CD4-positive, alpha-beta T cell treated with Interleukin-4 for 1 hour (primary cell): ENCODE results near the gene GALNT9.
"Not testable (repeated sequence)": the region's sequence is repeated elsewhere in the genome, so short reads cannot be mapped to it uniquely, and the experiment has no call there.

Experiments used
- DNase-seq, 2 donors: peaks; one replicate each; pipeline ENCODE4 v3.0.0-alpha.2; 2020 to 2022

The GALNT9 gene

GRCh38 chr12:132210223-132211055 lies 119.0 kb downstream of the GALNT9 start:
- DNase-seq, result no peak

DNA sequence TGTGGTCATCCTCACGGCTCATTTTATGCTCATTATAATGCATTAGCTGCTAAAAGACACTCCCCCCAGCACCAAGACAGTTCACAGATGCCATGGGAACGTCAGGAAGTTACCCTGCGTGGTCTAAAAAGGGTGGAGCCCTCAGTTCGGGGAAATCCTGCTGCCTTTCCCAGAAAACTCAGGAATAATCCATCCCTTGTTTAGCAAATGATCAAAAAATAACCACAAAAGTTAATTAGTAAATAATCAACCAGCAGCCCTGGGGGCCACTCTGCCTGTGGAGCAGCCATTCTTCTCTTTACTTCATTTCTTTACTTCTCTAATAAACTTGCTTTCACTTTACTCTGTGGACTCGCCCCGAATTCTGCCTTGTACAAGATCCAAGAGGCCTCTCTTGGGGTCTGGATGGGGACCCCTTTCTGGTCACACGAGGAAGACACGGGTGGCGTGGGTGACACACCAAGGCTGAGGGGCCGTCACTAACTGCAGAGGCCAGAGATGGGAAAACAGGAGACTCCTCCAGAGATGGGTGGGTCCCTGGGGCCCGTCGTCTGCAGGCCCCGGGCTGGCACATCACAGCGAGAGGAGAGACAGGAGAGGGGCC lies 119.7 kb downstream of the GALNT9 start:
- no peak for DNase-seq

DNA sequence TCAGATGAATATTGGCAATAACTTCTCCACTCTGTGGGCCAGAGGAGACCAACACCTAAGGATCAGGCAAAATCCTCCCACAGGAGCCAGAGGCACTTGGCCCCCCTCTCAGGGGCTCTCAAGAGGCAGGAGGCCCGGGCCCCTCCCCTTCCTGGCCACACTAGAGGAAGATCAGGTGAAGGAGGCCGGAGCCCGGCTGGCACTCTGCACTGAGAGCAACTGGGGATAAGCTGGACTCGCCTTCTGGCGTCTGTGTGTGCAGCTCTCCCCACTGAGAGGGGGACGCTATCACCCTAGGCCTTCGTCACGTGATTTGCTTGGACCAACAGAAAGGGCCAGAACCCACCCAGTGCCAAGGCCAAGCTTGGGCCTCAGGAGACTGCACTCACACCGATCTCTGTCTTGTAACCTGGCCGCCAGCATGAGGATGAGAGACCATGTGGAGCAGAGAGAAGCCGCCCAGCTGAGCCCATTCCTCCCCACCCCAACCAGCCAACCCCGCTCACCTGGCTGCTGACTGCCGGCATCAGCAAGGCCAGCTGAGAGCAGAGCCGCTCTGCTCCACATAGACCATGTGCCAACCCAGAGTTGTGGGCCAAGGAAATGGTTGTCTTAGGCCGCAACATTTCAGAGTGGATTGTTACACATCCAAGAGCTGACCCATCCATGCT lies 121.1 kb downstream of the GALNT9 start:
- no peak for DNase-seq

GRCh38 chr12:132207083-132207775 lies 122.2 kb downstream of the GALNT9 start:
- DNase-seq, result no peak

GRCh38 chr12:132206046-132206434 lies 123.3 kb downstream of the GALNT9 start:
- no peak for DNase-seq

GRCh38 chr12:132205271-132206045 lies 123.9 kb downstream of the GALNT9 start:
- no peak for DNase-seq

GRCh38 chr12:132204793-132205270 lies 124.6 kb downstream of the GALNT9 start:
- DNase-seq, result no peak

DNA sequence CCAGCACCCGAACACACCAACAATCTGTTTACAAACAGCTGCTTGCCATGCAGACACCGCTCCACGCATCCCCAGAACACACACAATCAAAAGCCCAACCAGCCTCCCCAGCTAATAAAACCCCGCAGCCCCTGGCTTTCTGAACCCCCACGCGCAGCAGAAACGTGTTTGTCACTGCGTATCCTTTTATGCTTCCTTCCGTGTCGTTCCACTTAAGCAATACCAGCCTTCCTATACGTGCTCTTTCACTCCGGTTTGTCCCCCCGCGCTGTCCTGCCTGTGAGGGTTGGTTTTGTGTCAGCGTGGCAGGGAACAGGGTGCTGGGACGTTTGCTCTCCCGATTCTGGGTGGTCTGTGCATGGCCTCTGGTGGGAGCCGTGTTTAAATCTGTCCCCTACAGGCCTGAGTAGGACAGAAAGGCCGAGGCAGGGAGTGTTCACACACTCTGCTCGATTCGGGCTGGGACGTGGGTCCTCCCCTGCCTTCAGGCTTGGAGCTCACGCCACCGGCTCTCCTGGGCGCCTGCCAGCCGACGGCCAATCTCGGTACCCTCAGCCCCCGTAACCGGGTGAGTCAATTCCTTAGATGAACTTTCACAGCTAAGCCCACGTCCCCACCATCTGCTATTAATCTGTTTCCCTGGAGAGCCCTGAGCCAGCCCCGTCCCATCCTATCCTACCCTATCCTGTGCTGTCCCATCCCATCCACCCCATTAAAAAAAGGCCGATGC lies 125.2 kb downstream of the GALNT9 start:
- DNase-seq, result no peak

GRCh38 chr12:132202929-132203721 lies 126.3 kb downstream of the GALNT9 start:
- DNase-seq, result no peak

DNA sequence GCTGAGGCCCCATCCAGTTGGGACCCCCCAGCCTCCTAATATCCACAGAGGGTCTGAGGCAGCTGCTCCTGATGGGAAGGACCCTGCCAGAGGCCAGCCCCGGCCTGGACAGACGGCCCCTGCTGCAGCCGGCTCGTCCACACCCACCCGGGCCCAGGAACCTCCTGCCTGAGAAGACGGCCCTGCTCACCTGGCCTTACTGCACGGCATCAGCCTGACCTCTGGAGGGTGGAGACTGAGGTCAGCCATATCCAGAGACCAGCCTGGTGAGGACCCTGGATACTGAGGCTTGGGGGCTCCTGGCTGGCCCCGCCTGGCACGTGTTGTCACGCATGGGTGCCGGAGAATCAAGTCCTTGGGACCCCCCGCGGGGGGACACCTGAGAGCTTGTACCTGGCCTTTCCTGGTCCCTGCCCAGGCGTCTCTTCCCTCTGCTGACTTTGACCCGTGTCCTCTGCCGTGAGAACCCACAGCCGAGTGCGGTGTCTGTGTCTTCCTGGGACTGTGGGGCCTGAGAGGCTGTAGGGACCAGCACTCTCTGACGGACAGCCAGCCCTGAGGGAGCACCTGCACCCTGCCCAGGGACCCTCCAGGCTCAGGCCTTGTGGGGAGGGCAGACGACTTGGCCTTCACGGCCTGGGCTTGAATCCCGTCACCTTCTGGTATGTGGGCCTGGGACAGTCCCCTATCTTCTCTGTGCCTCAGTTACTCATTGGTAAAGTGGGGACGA lies 127.8 kb downstream of the GALNT9 start:
- DNase-seq, result no peak

- no peak for DNase-seq
Observed at GRCh38 chr12:132200800-132201199, 128.6 kb downstream of the GALNT9 start.

DNA sequence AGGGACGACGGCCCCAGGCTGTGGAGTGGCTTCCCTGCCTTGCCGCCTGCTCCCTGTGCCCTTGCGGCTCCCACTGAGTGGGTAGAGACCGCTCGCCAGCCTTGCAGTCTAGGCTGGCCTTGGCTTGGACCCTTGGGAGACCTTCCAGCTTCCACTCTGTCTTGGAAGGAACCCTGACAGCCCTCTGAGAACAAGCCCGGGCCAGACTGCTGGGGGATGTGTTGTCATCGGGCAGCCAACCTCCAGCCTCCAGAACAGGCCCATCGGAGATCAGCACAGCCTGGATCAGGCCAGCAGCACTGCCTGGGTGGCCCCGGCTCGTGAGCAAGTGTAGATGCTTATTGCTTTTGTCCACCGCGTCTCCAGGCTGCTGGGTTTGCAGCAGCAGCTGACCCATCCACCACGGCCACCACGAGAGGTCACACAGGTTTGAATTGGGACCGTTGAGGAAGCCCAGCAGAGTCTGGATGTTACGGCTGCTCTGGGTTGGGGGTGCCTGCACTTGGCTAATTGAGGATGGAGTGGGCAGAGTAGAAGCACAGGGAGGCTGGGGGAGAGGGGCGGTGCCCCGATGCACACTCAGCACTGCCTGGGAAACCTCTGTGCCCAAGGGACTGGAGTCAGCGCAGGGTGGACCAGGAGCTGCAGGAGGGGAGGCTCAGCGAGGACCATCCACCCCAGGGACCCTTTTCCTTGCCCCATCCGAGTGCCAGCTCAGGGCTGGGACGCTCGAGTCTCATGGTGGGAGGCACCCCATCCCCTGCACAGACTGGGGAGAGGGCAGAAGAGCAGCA lies 129.7 kb downstream of the GALNT9 start:
- DNase-seq, result no peak

- DNase-seq, result no peak
Observed at GRCh38 chr12:132199101-132199500, 130.3 kb downstream of the GALNT9 start.

DNA sequence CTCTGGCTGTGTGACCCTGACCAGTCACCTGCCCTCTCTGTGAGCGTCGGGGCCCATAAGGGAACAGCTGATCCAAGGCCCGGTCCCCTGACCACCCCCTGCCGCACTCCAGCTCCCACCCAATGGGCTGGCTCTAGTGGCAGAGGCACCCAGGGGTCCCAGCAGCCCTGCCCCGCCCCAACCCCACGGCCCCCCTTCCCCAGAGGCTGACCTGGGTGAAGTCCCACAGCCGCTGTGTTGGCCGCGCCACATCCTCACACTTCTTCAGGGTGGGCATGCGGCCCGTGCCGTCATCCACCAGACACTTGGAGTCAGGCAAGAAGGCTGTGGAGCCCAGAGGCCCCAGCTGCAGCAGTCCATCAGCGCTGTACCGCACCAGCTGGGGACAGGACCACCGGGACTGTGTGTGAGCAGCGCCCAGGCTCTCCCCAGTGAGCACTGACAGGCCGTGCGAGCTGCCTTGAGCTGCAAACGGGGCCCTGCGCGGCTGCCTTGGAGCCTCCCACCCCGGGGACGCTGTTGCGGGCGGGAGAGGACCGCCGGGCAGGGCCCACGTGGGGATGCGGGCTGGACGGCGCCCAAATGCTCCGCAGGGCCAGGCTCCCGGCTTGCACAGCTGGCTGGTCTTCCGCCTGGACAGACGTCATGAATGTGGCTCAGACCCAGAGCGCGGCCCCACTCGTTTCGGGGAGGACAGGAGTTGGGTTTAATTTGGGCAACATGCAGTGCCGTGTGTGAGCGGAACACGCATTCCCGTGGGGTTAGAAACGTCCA lies 131.6 kb downstream of the GALNT9 start:
- DNase-seq, result no peak

DNA sequence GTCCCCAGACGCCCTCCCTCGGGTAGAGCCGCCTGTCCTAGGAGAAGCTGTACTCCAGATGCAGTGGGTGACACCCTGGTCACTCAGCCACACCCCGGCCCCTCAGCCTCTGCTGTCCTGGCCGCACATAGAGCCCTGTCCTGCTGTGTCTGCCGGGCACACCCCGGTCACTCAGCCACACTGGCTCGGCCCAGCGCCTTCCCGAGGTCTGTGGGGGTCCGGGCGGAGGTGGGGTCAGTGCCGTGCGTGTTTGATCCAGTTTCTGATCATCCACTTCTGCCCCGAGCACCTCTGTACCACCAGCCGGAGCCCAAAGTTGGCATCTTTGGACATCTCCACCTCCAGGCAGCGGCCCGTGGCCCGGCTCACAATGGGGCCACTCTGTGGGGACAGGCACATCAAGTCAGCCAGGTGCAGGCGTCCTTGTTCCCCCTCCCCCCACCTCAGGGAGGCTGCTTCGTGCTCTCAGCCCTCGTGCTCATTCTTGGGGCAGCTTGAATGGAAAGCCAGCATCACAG lies 132.5 kb downstream of the GALNT9 start:
- DNase-seq, result no peak

GRCh38 chr12:132196038-132196872 lies 133.1 kb downstream of the GALNT9 start:
- DNase-seq, result no peak

DNA sequence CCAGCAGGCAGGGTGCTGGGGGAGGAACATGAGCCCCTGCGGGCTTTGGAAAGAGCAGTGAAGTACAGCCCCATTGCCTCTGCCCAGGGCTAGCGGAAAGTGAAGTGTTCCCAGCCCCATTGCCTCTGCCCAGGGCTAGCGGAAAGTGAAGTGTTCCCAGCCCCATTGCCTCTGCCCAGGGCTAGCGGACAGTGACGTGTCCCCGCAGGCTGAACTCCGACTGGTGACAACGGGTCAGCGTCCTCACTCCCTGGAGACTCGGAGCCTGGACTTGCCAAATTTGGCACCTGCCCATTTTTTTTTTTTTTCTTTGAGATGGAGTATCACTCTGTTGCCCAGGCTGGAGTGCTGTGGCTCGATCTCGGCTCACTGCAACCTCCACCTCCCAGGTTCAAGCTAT lies 134.1 kb downstream of the GALNT9 start:
- not testable (repeated sequence) for DNase-seq
